Dermis microvascular lymphatic vessel endothelial cell (primary cell): ENCODE measurements around the gene SCFD2. TPM values are rescaled to one million over a fixed set of nuclear protein-coding genes. Genes with fewer than 3 reads are reported as not detected.
A peak's percentile ranks its signal among the peaks of the same experiment; 100 is the strongest.
"Not testable (repeated sequence)": the region's sequence is repeated elsewhere in the genome, so short reads cannot be mapped to it uniquely, and the experiment has no call there.

Source experiments
- DNase-seq, 2 donors: peaks; one replicate each; pipeline versions ENCODE4 v3.0.0 to v3.0.0-alpha.2; 2010; ENCODE audit warnings: low read depth in 2 of 2
- total RNA-seq: library from RNA; depleted of rRNA; stranded (reverse); fragments of >200 nt; gene quantifications from 2 replicates; pipeline ENCODE4 v1.2.1, GENCODE V29; 2014

The SCFD2 gene
- total RNA-seq, 1 donor from 2014 or later: 11.3 TPM

- DNase-seq: not testable (repeated sequence)
These were observed 19.5 kb downstream of the SCFD2 start for GRCh38 chr4:53346392-53346791.

GRCh38 chr4:53340145-53340544 lies 25.7 kb downstream of the SCFD2 start:
- not testable (repeated sequence) for DNase-seq

- not testable (repeated sequence) for DNase-seq
These were observed 30.9 kb downstream of the SCFD2 start for GRCh38 chr4:53334916-53335315.

GRCh38 chr4:53326535-53326934 lies 39.3 kb downstream of the SCFD2 start:
- no peak for DNase-seq

- peak in 1 of 2 donors; percentile 40 for DNase-seq
These were observed 43.2 kb downstream of the SCFD2 start for GRCh38 chr4:53322696-53323095.

- no peak for DNase-seq
These were observed 43.9 kb downstream of the SCFD2 start for GRCh38 chr4:53321984-53322289.

GRCh38 chr4:53321151-53321983 lies 44.5 kb downstream of the SCFD2 start:
- DNase-seq: peak; percentile 74 to 92

- no peak for DNase-seq
These were observed 50.6 kb downstream of the SCFD2 start for GRCh38 chr4:53315300-53315699.

GRCh38 chr4:53314252-53314651 lies 51.6 kb downstream of the SCFD2 start:
- DNase-seq: no peak

GRCh38 chr4:53313510-53313909 lies 52.4 kb downstream of the SCFD2 start:
- DNase-seq: peak in 1 of 2 donors; percentile 34

- no peak for DNase-seq
These were observed 56.4 kb downstream of the SCFD2 start for GRCh38 chr4:53309321-53310040.

- DNase-seq: peak in 1 of 2 donors; percentile 32
These were observed 57.8 kb downstream of the SCFD2 start for GRCh38 chr4:53307819-53308780.

GRCh38 chr4:53307210-53307609 lies 58.7 kb downstream of the SCFD2 start:
- DNase-seq: no peak

- DNase-seq: peak in 1 of 2 donors; percentile 39
These were observed 59.1 kb downstream of the SCFD2 start for GRCh38 chr4:53306729-53307128.

- DNase-seq: not testable (repeated sequence)
These were observed 73.7 kb downstream of the SCFD2 start for GRCh38 chr4:53292209-53292608.

- no peak for DNase-seq
These were observed 84.4 kb downstream of the SCFD2 start for GRCh38 chr4:53281438-53281837.

GRCh38 chr4:53280846-53281245 lies 85.0 kb downstream of the SCFD2 start:
- no peak for DNase-seq

GRCh38 chr4:53274609-53275268 lies 91.1 kb downstream of the SCFD2 start:
- DNase-seq: no peak

- no peak for DNase-seq
These were observed 92.1 kb downstream of the SCFD2 start for GRCh38 chr4:53273726-53274125.

GRCh38 chr4:53267026-53267425 lies 98.8 kb downstream of the SCFD2 start:
- no peak for DNase-seq

GRCh38 chr4:53255986-53256385 lies 109.9 kb downstream of the SCFD2 start:
- not testable (repeated sequence) for DNase-seq
